HG03280 (cell line): ENCODE data around the gene CDK17.
A peak's percentile ranks its signal among the peaks of the same experiment; 100 is the strongest.
"Not testable (repeated sequence)": the region's sequence is repeated elsewhere in the genome, so short reads cannot be mapped to it uniquely, and the experiment has no call there.

Experiments used
- ATAC-seq: cut with Tn5 transposase; IDR thresholded peaks from one replicate; pipeline ENCODE4 v1.9.1; 2021; ENCODE audit warnings: mild to moderate bottlenecking, moderate library complexity; ENCODE audit not compliant: unreplicated experiment

The CDK17 gene

GRCh38 chr12:96399919-96400630 is at the start of gene CDK17:
TSS of gene CDK17 (minus strand) at chr12:96400439. CDS start at chr12:96334836, 65,603 bp downstream.
- peak; percentile 50 for ATAC-seq

- no peak for ATAC-seq
Observed at GRCh38 chr12:96448300-96448699, 48.1 kb upstream of the CDK17 start.

- no peak for ATAC-seq
Observed at GRCh38 chr12:96447256-96447655, 47.0 kb upstream of the CDK17 start.

- peak; percentile 98 for ATAC-seq
Observed at GRCh38 chr12:96445691-96446583, 45.7 kb upstream of the CDK17 start.

GRCh38 chr12:96444399-96444798 is 44.2 kb upstream of the CDK17 start:
- no peak for ATAC-seq

- ATAC-seq: no peak
Observed at GRCh38 chr12:96442906-96443305, 42.7 kb upstream of the CDK17 start.

- no peak for ATAC-seq
Observed at GRCh38 chr12:96441816-96442215, 41.6 kb upstream of the CDK17 start.

- no peak for ATAC-seq
Observed at GRCh38 chr12:96438330-96438729, 38.1 kb upstream of the CDK17 start.

- ATAC-seq: no peak
Observed at GRCh38 chr12:96437171-96437445, 36.9 kb upstream of the CDK17 start.

GRCh38 chr12:96436366-96437170 is 36.3 kb upstream of the CDK17 start:
- no peak for ATAC-seq

- peak; percentile 85 for ATAC-seq
Observed at GRCh38 chr12:96434107-96434506, 33.9 kb upstream of the CDK17 start.

- not testable (repeated sequence) for ATAC-seq
Observed at GRCh38 chr12:96432496-96433321, 32.5 kb upstream of the CDK17 start.

GRCh38 chr12:96431067-96431466 is 30.8 kb upstream of the CDK17 start:
- ATAC-seq: no peak

- no peak for ATAC-seq
Observed at GRCh38 chr12:96427269-96427729, 27.1 kb upstream of the CDK17 start.

GRCh38 chr12:96425951-96426350 is 25.7 kb upstream of the CDK17 start:
- ATAC-seq: no peak

GRCh38 chr12:96425321-96425720 is 25.1 kb upstream of the CDK17 start:
- peak; percentile 81 for ATAC-seq

GRCh38 chr12:96424601-96425000 is 24.4 kb upstream of the CDK17 start:
- no peak for ATAC-seq

- no peak for ATAC-seq
Observed at GRCh38 chr12:96422192-96422591, 22.0 kb upstream of the CDK17 start.

GRCh38 chr12:96421014-96421413 is 20.8 kb upstream of the CDK17 start:
- ATAC-seq: no peak

GRCh38 chr12:96420277-96420835 is 20.1 kb upstream of the CDK17 start:
- no peak for ATAC-seq
